ENCODE measurements around the gene ZNF668.

The ZNF668 gene

GRCh38 chr16:31078597-31079341 is 4.7 kb upstream of the ZNF668 start:
- DNase-seq (ENCODE audit: low read depth in 1 of 2, low spot score in 1 of 2) = peak; percentile 62 to 77
- Histone ChIP-seq H3K4me3 (replicated peaks; ENCODE audit: insufficient read depth, low read length) (no peak overlapping the region), H3K27me3 (ENCODE audit: insufficient read depth, poor library complexity, severe bottlenecking) (no peaks in the 10 kb centered on the region), H3K27ac (replicated peaks) (peak overlapping the region; percentile 72)
- no peak for TF ChIP-seq CTCF (IDR thresholded peaks at IDR 0.05; ENCODE audit: insufficient read depth, low read length)
- no peak for TF ChIP-seq POLR2AphosphoS5 (IDR thresholded peaks at IDR 0.05; ENCODE audit: low read depth)
- no peak for TF ChIP-seq GABPA (IDR thresholded peaks at IDR 0.05; ENCODE audit: low read depth)

GRCh38 chr16:31077592-31078396 is 3.8 kb upstream of the ZNF668 start:
- Histone ChIP-seq H3K4me3 (replicated peaks; ENCODE audit: insufficient read depth, low read length) (no peak overlapping the region), H3K27me3 (ENCODE audit: insufficient read depth, poor library complexity, severe bottlenecking) (no peaks in the 10 kb centered on the region), H3K27ac (replicated peaks) (no peak overlapping the region; the same call in 1 of the 2 replicates)
- no peak for DNase-seq (ENCODE audit: low read depth in 1 of 2, low spot score in 1 of 2)
- no peak for TF ChIP-seq POLR2AphosphoS5 (IDR thresholded peaks at IDR 0.05; ENCODE audit: low read depth)
- no peak for TF ChIP-seq REST (IDR thresholded peaks at IDR 0.05; ENCODE audit: insufficient replicate concordance, low read depth)
- no peak for TF ChIP-seq SPI1 (IDR thresholded peaks at IDR 0.05; ENCODE audit: borderline replicate concordance, low read depth)
- TF ChIP-seq GABPA (IDR thresholded peaks at IDR 0.05; ENCODE audit: low read depth) = no peak
- no peak for TF ChIP-seq CTCF (IDR thresholded peaks at IDR 0.05; ENCODE audit: insufficient read depth, low read length)

- Histone ChIP-seq H3K27ac (replicated peaks) (no peak overlapping the region), H3K27me3 (ENCODE audit: insufficient read depth, poor library complexity, severe bottlenecking) (no peaks in the 10 kb centered on the region), H3K4me3 (replicated peaks; ENCODE audit: insufficient read depth, low read length) (no peak overlapping the region)
- no peak for DNase-seq (ENCODE audit: low read depth in 1 of 2, low spot score in 1 of 2)
- TF ChIP-seq CTCF (IDR thresholded peaks at IDR 0.05; ENCODE audit: insufficient read depth, low read length) = no peak
- TF ChIP-seq SPI1 (IDR thresholded peaks at IDR 0.05; ENCODE audit: borderline replicate concordance, low read depth) = no peak
- TF ChIP-seq REST (IDR thresholded peaks at IDR 0.05; ENCODE audit: insufficient replicate concordance, low read depth) = no peak
- no peak for TF ChIP-seq POLR2AphosphoS5 (IDR thresholded peaks at IDR 0.05; ENCODE audit: low read depth)
- no peak for TF ChIP-seq GABPA (IDR thresholded peaks at IDR 0.05; ENCODE audit: low read depth)
Observed at GRCh38 chr16:31077024-31077423, 3.0 kb upstream of the ZNF668 start.

All from HL-60 (cell line).